Measurements from ENCODE around the gene TMEM132E.

DNA sequence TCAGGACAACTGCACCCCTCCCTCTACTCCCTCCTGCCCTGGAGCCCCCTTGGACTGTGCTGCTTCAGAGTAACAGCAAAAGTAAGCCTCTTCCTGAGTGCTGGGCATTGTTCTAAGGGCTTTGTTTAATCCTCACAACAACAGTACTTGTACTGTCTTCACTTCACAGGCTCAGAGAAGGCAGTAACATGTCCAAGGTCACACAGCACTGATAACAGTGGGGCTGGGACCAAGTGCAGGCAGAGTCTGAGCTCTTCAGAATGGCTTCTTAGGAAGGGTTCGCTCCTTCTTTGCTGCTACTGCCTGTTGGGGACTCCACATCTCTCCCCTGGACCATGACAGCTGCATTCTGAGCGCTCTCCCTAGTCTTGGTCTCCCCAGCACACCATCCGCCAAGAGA lies 24.6 kb downstream of the TMEM132E start:
- TF ChIP-seq EZH2 (IDR thresholded peaks at IDR 0.05; ENCODE audit: insufficient read depth, poor library complexity, severe bottlenecking) (no peak), EZH2phosphoT487 (IDR thresholded peaks at IDR 0.05; ENCODE audit: insufficient read depth, low read depth) (no peak)
